Sigmoid colon (tissue), 7 donors: Measurements from ENCODE around the gene ERRFI1. TPM values are rescaled to one million over a fixed set of nuclear protein-coding genes. Genes with fewer than 3 reads are reported as not detected.

ENCODE experiments used
- DNase-seq: peaks from one replicate; pipeline ENCODE4 v3.0.0-alpha.2; 2019
- H3K27ac ChIP-seq, 4 donors: fragments of 200-600 bp; sonication (generic); one replicate each; pipeline ENCODE4 v1.5.1; 2016 to 2019; ENCODE audit warnings: mild to moderate bottlenecking in 1 of 4
- H3K27me3 ChIP-seq, 3 donors: fragments of 200-600 bp; sonication (generic); one replicate each; pipeline ENCODE4 v1.5.1; 2019; ENCODE audit warnings: mild to moderate bottlenecking in 1 of 3
- H3K36me3 ChIP-seq, 4 donors: fragments of 200-600 bp; sonication (generic); one replicate each; pipeline ENCODE4 v1.5.1; 2016 to 2019
- H3K4me1 ChIP-seq, 4 donors: fragments of 200-600 bp; sonication (generic); one replicate each; pipeline ENCODE4 v1.5.1; 2017 to 2019
- H3K4me3 ChIP-seq, 4 donors: fragments of 200-600 bp; sonication (generic); one replicate each; pipeline ENCODE4 v1.5.1; 2017 to 2019; ENCODE audit warnings: mild to moderate bottlenecking in 2 of 4, moderate library complexity in 1 of 4
- H3K9me3 ChIP-seq, 4 donors: fragments of 200-600 bp in 3 of 4; sonication (generic) in 3 of 4; one replicate each; pipeline versions ENCODE4 v1.5.1 to v1.6.1; 2013 to 2019
- CTCF ChIP-seq, 4 experiments: fragments of 450-650 bp in 3 of 4; fragments of 200-600 bp in 1 of 4; IDR thresholded peaks; one replicate each; pipeline ENCODE4 v1.5.1; 2016 to 2019; ENCODE audit warnings: antibody characterized with exemption in 4 of 4, mild to moderate bottlenecking in 3 of 4, moderate library complexity in 2 of 4
- EP300 ChIP-seq, 4 donors: sonication (generic); formaldehyde crosslinking; IDR thresholded peaks; one replicate each; pipeline ENCODE4 v1.6.1; 2017; ENCODE audit warnings: antibody characterized with exemption in 4 of 4
- POLR2A ChIP-seq, 2 donors: fragments of 450-650 bp; IDR thresholded peaks; one replicate each; pipeline ENCODE4 v1.6.1; 2016; ENCODE audit warnings: antibody characterized with exemption in 2 of 2, mild to moderate bottlenecking in 2 of 2, moderate library complexity in 2 of 2
- POLR2AphosphoS5 ChIP-seq, 4 donors: sonication (generic); formaldehyde crosslinking; IDR thresholded peaks; one replicate each; pipeline ENCODE4 v1.6.1; 2017; ENCODE audit warnings: antibody characterized with exemption in 4 of 4
- WGBS, 2 donors: extraction: QIAGEN DNeasy Blood & Tissue Kit; methylation state at CpG; one replicate each; pipeline ENCODE4 v1.1.7; 2013; 5-methylcytosine and 5-hydroxymethylcytosine counted together
- intact Hi-C: fragments of 100-400 bp; cut with DNase I; formaldehyde crosslinking; loops from one replicate; pipeline ENCODE4 v1.15.1; 2023
- polyA plus RNA-seq, 3 donors: library from polyadenylated mRNA; stranded (reverse); fragments of 200-250 nt; gene quantifications; one replicate each; pipeline ENCODE4 v1.2.3, GENCODE V29; 2013
- total RNA-seq, 4 donors: library from RNA; depleted of rRNA; stranded (reverse); fragments of >200 nt; gene quantifications; one replicate each; pipeline ENCODE4 v1.1.0, GENCODE V29; 2016
- donor health status: healthy with polysubstance abuse.
- donor health status: Bipolar disorder and iron deficiency.
- donor health status: healthy.

The ERRFI1 gene
- total and polyA plus RNA-seq, 7 donors = 28.4 to 131 (median 81.1) TPM

DNA sequence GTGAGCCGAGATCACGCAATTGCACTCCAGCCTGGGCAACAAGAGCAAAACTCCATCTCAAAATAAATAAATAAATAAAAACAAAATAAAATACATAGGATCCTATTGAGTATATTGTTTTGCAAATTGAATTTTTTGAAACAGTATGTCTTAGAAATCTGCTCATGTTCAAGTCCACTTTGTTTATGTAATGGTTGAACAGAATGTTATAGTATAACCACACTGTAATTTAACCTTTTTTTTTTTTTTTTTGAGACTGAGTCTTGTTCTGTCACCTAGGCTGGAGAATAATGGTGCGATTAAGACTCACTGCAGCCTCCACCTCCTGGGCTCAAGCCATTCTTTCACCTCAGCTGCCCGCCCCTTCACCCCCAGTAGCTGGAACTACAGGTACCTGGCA, 33.2 kb downstream of the ERRFI1 start:
- TF ChIP-seq POLR2A (IDR thresholded peaks at IDR 0.05) (no peak), CTCF (IDR thresholded peaks at IDR 0.05) (no peak), POLR2AphosphoS5 (IDR thresholded peaks at IDR 0.05) (no peak), EP300 (IDR thresholded peaks at IDR 0.05) (no peak)
- Histone ChIP-seq H3K4me3 (no peak overlapping the region), H3K36me3 (no peaks in the 10 kb centered on the region), H3K9me3 (no peaks in the 10 kb centered on the region), H3K27ac (no peak overlapping the region), H3K4me1 (peaks cover 0 to 11% (median 0%) of the 10 kb centered on the region in 4 donors), H3K27me3 (no peaks in the 10 kb centered on the region)
- DNase-seq = no peak
- 96 to 98% methylated on average over 4 of the region's 4 CpGs for WGBS, 2 donors
- intact Hi-C loops = no loop called here

- Histone ChIP-seq H3K4me1 (peaks cover 0 to 11% (median 0%) of the 10 kb centered on the region in 4 donors), H3K27me3 (no peaks in the 10 kb centered on the region), H3K4me3 (no peak overlapping the region), H3K36me3 (peaks cover 0 to under 1% (median 0%) of the 10 kb centered on the region in 4 donors), H3K9me3 (no peaks in the 10 kb centered on the region), H3K27ac (no peak overlapping the region)
- WGBS, 2 donors = 94% methylated on average over 18 of the region's 18 CpGs
- no peak for DNase-seq
- TF ChIP-seq EP300 (IDR thresholded peaks at IDR 0.05) = no peak
- no peak for TF ChIP-seq CTCF (IDR thresholded peaks at IDR 0.05)
- TF ChIP-seq POLR2AphosphoS5 (IDR thresholded peaks at IDR 0.05) = no peak
- TF ChIP-seq POLR2A (IDR thresholded peaks at IDR 0.05) = no peak
- intact Hi-C loops = no loop called here
These were observed 34.3 kb downstream of the ERRFI1 start for GRCh38 chr1:7991504-7992440.

DNA sequence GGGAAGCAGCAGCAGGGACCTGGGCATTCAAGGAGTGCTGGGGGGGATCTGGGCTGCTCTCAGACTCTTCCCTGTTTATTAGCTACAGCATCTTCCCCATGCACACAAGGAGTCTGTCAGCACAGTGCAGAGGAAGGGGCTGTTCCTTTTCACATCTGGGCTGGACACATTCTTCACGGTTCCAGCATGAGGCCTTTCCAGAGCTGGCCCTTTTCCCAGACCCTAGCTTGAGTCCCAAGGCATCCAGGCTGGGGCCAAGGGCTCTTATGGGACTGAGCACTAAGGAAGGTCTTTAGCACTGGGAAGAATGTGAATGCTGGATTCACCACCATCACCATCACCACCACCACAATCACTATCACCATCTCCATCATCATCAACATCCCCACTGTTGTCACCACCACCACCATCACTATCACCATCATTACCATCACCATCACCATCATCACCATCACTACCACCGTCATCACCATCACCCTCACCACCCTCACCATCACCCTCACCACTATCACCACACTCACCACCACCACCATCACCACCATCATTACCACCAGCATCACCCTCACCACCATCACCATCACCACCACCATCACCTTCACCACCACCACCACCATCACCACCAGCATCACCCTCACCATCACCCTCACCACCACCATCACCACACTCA, 36.2 kb downstream of the ERRFI1 start:
- WGBS, 2 donors = 76 to 81% methylated on average over 2 of the region's 2 CpGs
- Histone ChIP-seq H3K27me3 (no peaks in the 10 kb centered on the region), H3K27ac (peak overlapping the region in 2 of 4 donors; percentile 1 to 11), H3K4me3 (no peak overlapping the region), H3K9me3 (no peaks in the 10 kb centered on the region), H3K36me3 (peaks cover 0 to 20% (median 14%) of the 10 kb centered on the region in 4 donors), H3K4me1 (peaks cover 0 to 11% (median 0%) of the 10 kb centered on the region in 4 donors)
- TF ChIP-seq EP300 (IDR thresholded peaks at IDR 0.05) = no peak
- no peak for TF ChIP-seq POLR2A (IDR thresholded peaks at IDR 0.05)
- no peak for DNase-seq
- intact Hi-C loops = no loop called here

- Histone ChIP-seq H3K36me3 (peaks cover 0 to 33% (median 22%) of the 10 kb centered on the region in 4 donors), H3K9me3 (no peaks in the 10 kb centered on the region), H3K4me3 (no peak overlapping the region), H3K27me3 (no peaks in the 10 kb centered on the region), H3K4me1 (peaks cover 0 to 11% (median 0%) of the 10 kb centered on the region in 4 donors), H3K27ac (no peak overlapping the region)
- 90 to 93% methylated on average over 1 of the region's 1 CpG for WGBS, 2 donors
- intact Hi-C loops = no loop called here
- DNase-seq = no peak
- TF ChIP-seq CTCF (IDR thresholded peaks at IDR 0.05) (no peak), POLR2AphosphoS5 (IDR thresholded peaks at IDR 0.05) (no peak), POLR2A (IDR thresholded peaks at IDR 0.05) (no peak), EP300 (IDR thresholded peaks at IDR 0.05) (no peak)
These were observed 37.5 kb downstream of the ERRFI1 start for GRCh38 chr1:7988576-7988975.

GRCh38 chr1:7987528-7987927, 38.6 kb downstream of the ERRFI1 start:
- intact Hi-C loops = no loop called here
- H3K9me3 ChIP-seq = no peaks in the 10 kb centered on the region
- TF ChIP-seq POLR2A (IDR thresholded peaks at IDR 0.05) (no peak), POLR2AphosphoS5 (IDR thresholded peaks at IDR 0.05) (no peak), CTCF (IDR thresholded peaks at IDR 0.05) (no peak), EP300 (IDR thresholded peaks at IDR 0.05) (no peak)
- H3K27me3 ChIP-seq = no peaks in the 10 kb centered on the region
- peaks cover 0 to 13% (median under 1%) of the 10 kb centered on the region in 4 donors for H3K4me1 ChIP-seq
- H3K27ac ChIP-seq = no peak overlapping the region
- peaks cover 0 to 39% (median 28%) of the 10 kb centered on the region in 4 donors for H3K36me3 ChIP-seq
- no peak for DNase-seq
- H3K4me3 ChIP-seq = no peak overlapping the region
- 92 to 96% methylated on average over 7 of the region's 7 CpGs for WGBS, 2 donors
